NB4 (cell line): Measurements from ENCODE around the gene PGAM5.

Experiments used
- MYC ChIP-seq: IDR thresholded peaks from 2 replicates; pipeline ENCODE4 v1.6.1; 2011; ENCODE audit warnings: low read depth, low read length
- TF ChIP-seq, protein P1 (sequence below): IDR thresholded peaks from one replicate; pipeline ENCODE4 v1.5.1; 2012; ENCODE audit warnings: low read depth, low read length

DNA sequence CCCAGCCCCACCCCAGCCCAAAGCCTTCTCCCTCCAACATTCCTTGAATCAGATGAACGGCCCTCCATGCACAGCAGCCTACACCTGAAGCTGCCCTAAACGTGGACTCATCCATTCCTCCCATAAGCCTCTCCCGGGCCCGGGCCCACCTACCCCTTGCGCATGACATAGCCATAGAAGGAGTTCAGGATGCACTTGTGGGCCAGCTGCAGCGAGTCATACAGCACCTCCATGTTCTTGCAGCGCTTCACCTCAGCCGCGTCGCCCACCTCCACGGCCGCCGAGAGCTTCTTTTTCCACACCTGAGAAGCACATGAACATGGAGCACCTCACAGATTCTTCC lies 45.5 kb upstream of the PGAM5 start:
- TF ChIP-seq, protein P1, sequence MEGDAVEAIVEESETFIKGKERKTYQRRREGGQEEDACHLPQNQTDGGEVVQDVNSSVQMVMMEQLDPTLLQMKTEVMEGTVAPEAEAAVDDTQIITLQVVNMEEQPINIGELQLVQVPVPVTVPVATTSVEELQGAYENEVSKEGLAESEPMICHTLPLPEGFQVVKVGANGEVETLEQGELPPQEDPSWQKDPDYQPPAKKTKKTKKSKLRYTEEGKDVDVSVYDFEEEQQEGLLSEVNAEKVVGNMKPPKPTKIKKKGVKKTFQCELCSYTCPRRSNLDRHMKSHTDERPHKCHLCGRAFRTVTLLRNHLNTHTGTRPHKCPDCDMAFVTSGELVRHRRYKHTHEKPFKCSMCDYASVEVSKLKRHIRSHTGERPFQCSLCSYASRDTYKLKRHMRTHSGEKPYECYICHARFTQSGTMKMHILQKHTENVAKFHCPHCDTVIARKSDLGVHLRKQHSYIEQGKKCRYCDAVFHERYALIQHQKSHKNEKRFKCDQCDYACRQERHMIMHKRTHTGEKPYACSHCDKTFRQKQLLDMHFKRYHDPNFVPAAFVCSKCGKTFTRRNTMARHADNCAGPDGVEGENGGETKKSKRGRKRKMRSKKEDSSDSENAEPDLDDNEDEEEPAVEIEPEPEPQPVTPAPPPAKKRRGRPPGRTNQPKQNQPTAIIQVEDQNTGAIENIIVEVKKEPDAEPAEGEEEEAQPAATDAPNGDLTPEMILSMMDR = no peak
- no peak for TF ChIP-seq MYC
